GM12891 (cell line): ENCODE data around the gene GOLT1A.

Experiments
- POLR2A ChIP-seq: IDR thresholded peaks from 2 replicates; pipeline ENCODE4 v1.6.1; 2011; ENCODE audit warnings: low read depth, low read length, control low read depth
- POLR2AphosphoS5 ChIP-seq: IDR thresholded peaks from 2 replicates; pipeline ENCODE4 v1.6.1; 2011; ENCODE audit warnings: low read depth, low read length, control low read depth
- SPI1 ChIP-seq: IDR thresholded peaks from 2 replicates; pipeline ENCODE4 v1.6.1; 2011; ENCODE audit warnings: low read depth, low read length, control low read depth
- TAF1 ChIP-seq: IDR thresholded peaks from 2 replicates; pipeline ENCODE4 v1.6.1; 2011; ENCODE audit warnings: low read depth, low read length, control low read depth

DNA sequence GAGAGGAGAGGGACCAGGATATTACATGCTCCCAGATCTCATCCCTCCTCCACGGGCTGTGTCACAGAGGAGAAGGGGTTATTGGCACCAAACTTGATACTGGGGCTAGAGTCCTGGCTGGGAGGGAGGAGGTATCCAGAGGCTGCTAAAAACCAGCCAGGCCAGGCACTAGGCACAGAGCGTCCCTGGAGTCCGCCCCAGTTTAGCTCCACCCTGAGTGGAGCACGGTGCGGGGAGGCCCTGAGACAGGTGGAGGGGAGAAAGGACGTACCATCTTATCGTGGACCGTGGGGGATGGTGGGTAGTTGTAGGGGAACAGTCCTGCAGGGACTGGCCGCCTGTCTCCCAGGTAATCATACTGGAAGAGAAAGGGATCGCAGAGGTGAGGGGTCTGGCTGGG, 42.7 kb upstream of the GOLT1A start:
- no peak for TF ChIP-seq TAF1
- TF ChIP-seq POLR2AphosphoS5 = no peak
- no peak for TF ChIP-seq POLR2A
- no peak for TF ChIP-seq SPI1
